Esophagus squamous epithelium (tissue), 4 donors: Measurements from ENCODE around the gene MPPE1.

Experiments used
- POLR2A ChIP-seq, 4 donors: fragments of 450-650 bp; IDR thresholded peaks; one replicate each; pipeline ENCODE4 v1.6.1; 2017; ENCODE audit warnings: antibody characterized with exemption in 4 of 4, mild to moderate bottlenecking in 4 of 4, moderate library complexity in 3 of 4
- TF ChIP-seq, protein P1 (sequence below), 6 experiments: fragments of 450-650 bp in 4 of 6; fragments of 200-600 bp in 2 of 6; sonication (generic) in 2 of 6; IDR thresholded peaks; one replicate each; pipeline ENCODE4 v1.5.1; 2016 to 2019; ENCODE audit warnings: antibody characterized with exemption in 6 of 6, mild to moderate bottlenecking in 4 of 6, moderate library complexity in 4 of 6

DNA sequence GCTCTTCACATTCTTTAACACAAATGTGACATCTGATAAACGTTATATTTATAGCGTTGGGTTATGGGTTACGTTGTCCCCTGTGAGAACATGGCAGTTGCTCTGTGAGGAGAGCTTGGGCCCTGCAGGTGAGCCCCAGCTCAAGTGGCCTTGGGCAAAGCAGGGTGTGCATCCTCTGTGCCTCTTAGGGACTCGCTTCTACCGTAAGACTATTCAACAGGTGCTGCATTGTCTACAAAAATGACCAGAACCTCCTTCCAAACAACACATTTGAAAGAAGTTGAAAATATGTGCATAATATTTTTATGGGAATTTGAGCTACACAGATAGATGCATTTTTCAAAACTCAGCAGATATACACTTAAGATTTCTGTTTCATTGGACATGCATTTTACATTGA lies 73.3 kb downstream of the MPPE1 start:
- TF ChIP-seq POLR2A (IDR thresholded peaks at IDR 0.05), result no peak
- TF ChIP-seq, protein P1, sequence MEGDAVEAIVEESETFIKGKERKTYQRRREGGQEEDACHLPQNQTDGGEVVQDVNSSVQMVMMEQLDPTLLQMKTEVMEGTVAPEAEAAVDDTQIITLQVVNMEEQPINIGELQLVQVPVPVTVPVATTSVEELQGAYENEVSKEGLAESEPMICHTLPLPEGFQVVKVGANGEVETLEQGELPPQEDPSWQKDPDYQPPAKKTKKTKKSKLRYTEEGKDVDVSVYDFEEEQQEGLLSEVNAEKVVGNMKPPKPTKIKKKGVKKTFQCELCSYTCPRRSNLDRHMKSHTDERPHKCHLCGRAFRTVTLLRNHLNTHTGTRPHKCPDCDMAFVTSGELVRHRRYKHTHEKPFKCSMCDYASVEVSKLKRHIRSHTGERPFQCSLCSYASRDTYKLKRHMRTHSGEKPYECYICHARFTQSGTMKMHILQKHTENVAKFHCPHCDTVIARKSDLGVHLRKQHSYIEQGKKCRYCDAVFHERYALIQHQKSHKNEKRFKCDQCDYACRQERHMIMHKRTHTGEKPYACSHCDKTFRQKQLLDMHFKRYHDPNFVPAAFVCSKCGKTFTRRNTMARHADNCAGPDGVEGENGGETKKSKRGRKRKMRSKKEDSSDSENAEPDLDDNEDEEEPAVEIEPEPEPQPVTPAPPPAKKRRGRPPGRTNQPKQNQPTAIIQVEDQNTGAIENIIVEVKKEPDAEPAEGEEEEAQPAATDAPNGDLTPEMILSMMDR (IDR thresholded peaks at IDR 0.05), result no peak
